Activated CD8-positive, alpha-beta memory T cell treated with anti-CD3 and anti-CD28 coated beads, Interleukin-2, amount 50 U/mL, for 4 hours (primary cell): ENCODE measurements around the gene ALOX5.

Experiments used
- DNase-seq: peaks from one replicate; pipeline ENCODE4 v3.0.0-alpha.2; 2020

ALOX5 gene

DNA sequence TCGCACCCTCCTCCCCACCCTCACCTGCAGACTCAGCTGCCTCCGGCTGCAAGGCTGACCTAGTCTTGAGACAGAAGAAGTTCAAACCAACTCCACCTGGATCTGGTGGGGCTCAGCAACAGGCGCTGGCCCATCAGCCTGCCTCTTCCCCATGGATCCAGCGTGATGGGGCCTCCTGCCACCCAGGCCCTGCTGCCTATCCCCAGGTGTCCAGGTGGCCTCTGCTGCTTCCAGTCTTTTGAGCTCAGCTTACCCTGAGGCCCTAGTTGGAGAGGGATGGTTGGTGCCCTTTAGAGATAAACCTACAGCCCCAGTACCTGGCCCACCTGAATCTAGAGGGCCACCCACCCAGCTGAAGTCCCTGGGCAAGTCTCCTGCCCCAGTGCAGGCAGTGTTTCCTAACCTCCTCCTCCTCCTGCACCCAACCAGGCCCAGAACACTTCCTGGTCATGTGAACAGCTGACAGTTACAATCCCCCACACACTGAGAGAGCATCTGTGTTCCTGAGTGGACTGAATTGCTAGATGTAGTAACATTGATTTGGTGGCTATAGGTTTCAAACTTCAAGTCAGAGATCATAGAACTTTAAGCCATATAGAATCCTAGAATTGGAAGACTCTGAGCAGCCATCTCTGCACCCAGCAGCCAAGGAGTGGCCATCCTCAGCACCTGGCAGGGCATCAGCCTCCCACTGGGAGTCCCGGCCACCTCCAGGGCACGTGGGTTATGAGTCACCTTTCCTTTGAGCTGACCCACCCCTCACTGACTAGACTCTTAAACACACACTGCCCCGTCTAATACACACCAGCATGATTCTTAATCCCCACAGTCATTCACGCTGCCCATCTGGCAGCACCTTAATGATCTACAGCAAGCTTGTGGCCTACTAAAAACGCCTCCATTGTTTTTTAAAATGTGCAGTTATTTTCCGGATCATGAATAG, 51.9 kb downstream of the ALOX5 start:
- no peak for DNase-seq

- DNase-seq, result no peak
These were observed 53.4 kb downstream of the ALOX5 start for GRCh38 chr10:45427262-45427969.

DNA sequence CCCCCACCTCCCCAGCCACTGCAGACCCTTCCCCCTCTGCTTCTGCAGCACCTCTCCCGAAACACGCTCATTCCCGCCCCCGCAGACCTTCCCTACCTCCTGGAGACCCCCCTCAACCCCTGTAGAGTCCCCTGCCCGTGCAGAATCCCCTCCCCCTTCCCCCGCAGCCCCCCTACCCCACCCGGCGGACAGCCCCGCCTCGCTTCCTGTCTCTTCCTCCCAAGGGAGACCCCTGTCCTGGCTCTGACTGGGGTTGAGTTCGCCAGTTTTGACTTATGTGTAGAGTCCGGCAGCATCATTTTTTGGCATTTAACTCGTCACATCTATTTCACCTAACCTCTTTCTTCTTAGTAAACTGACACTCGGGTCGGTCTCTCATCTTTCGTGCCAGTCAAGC, 54.0 kb downstream of the ALOX5 start:
- DNase-seq, result no peak

DNA sequence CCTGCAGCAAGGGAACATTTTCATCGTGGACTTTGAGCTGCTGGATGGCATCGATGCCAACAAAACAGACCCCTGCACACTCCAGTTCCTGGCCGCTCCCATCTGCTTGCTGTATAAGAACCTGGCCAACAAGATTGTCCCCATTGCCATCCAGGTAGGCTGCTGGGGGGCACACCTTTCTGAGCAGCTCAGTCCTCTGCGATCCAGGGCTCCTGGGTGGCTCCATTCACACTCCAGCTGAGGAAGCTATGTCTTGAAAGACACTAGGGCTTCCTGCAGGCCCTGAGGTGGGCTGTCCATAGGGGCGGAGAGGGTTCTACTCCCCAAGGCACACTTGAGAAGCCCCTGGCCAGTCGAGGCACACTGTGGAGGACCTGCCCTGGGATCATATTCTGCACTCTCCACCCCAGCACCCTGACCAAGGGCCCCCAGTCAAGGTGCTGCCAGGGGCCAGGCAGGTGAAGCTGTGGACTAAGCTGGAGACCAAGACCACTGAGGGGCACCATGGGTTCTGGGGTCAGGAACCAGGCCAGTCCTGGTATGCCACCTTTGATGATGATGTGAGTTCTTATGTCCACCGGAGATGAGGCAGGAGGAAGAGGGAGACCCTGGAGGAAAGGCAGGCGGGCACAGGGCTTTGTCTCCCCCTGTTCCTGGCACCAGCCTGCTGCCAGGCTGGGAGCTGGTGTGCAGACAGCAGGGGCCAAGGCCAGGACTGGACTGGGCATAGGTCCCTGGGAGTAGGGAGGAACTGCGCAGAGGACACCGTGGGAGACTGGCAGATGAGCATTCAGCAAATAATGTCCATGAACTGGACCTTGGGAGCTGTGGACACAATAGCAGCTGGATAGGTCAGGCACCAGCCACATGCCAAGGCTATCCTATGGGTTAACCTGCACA, 54.8 kb downstream of the ALOX5 start:
- DNase-seq, result no peak

DNA sequence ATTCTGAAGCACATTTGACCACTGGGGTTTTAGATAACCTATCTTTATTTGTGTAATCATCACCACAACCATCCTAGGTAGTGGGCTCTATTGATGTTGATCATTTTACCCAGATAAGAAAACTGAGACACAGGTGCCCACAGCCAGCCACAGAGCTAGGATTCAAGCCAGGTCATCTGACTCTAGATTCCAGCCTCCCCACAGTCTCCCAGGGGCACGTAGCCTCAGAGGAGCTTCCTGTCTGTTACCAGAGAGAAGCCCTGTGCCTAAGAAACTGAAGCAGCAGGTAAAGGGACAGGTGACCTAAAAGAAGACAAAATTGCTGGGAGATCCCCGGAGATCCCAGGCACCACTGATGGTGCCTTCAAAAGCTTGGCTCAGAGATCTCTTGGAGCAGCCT, 55.8 kb downstream of the ALOX5 start:
- no peak for DNase-seq

DNA sequence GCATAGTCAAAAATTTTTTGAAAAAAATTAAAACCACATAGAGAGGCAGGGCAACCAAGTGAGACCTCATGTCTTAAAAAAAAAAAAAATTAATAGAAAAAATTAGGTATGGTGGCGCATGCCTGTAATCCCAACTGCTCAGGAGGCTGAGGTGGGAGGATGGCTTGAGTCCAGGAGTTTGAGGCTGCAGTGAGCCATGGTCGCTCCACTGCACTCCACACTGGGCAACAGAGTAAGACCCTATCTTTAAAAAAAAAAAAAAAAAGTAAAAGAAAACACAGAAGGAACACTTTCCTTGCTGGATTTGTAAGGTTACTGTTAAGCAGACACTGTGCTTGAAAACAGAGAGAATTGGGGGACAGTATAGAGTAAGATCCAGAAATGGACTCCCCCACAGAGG, 58.1 kb downstream of the ALOX5 start:
- no peak for DNase-seq

DNA sequence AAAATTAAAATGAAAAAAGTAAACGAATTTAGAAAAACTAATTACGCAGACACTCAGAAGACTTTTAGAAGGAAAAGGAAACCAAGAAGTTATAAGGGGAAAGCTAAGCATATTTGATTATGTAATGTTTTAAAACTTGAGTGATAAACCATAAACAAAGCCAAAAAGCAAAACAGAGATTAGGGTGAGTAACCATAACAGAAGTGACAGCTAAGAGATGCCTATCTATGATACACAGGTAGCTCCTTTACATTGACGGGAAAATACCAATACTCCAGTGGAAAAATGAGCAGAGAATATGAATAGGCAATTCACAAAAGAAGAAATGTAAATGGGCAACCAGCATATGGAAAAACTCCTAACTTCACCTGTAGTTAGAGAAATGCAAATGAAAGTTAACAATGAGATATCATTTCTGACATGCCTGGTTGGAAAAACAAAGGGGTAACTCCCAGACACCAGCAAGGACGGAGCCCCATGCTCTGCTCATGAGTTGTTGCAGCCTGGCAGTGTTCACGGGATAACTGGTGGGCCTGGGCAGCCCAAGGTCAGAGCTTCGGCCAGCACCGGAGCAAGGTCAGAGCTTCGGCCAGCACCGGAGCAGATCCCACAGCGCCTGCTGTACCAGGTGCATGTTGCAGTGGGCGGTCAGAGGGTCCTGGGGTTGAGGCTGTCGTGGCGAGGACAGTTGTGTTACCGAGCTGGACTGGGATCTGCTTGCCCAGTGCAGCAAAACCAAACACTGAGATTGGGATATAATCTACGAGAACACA, 58.9 kb downstream of the ALOX5 start:
- no peak for DNase-seq

DNA sequence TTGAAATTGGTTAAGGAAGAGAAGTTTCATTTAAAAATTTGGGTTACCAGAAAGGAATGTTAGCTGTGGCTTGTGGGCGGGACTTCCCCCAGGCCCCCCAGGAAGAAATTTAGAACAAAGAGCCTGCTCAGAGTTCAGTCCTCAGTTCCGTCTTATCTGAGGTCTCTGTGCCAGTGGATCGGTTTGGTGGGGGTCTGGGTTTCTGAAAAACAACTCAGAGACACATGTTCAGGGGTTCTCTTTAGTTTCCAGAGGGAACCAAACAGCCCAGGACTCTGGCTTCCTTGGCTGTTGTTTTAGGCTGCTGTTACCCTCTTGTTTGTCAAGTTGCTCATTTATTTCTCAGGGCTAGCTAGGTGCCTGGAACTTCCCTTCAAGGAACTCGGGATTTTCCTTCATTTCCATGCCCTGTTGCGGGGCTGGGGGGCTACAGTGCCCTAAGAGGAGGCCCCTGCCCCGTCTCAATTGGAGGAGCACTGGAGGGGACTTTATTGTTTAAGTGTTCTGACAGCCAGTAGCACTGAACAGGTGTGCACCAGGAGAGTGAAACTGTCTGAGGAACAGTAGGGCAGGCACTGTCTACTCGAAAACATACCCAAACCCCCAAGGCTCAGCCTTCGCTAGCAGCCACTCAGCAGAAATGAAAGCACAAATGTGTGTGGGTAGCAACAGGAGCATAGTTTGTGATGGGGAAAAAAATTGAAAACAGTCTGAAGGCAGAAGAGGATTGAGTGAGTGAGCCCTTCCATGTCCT, 59.9 kb downstream of the ALOX5 start:
- DNase-seq, result no peak

DNA sequence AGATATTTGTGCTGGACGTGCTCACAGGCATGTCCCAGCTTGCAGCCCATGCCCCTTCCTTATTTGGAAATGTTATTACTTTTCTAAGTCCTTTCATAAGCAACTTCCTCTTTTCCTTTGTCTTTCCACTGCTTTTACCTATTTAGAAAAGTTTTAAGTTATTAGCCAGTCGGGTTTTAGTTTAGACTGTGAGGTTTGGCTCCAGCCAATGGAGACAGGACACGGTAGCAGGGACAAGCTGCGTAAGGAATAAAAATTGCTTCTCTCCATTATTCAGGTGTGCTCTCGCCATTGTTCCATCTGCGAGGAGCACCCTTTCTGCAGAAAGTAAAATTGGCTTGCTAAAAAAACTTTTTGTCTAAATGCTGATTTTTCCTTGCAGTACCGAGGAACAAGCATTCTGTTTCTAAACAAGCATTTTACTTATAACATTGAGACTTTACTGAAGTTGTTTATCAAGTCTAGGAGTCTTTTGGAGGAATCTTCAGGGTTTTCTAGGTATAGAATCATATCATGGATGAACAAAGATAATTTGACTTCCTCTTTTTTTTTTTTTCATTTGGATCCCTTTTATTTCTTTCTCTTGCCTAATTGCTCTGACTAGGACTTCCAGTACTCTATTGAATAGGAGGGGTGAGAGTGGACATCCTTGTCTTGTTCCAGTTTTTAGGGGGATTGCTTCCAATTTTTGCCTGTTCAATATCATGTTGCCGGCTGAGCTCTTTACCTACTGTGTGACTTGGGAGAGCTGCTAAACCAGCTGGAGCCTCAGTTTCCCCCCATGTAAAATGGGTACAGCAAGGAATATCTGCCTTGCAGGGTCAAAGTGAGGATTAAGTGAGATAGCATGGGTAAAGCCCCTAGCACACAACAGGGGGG, 63.8 kb downstream of the ALOX5 start:
- DNase-seq, result no peak

GRCh38 chr10:45438466-45439090, 64.6 kb downstream of the ALOX5 start:
- DNase-seq, result no peak

- no peak for DNase-seq
These were observed 65.3 kb downstream of the ALOX5 start for GRCh38 chr10:45439365-45439764.

DNA sequence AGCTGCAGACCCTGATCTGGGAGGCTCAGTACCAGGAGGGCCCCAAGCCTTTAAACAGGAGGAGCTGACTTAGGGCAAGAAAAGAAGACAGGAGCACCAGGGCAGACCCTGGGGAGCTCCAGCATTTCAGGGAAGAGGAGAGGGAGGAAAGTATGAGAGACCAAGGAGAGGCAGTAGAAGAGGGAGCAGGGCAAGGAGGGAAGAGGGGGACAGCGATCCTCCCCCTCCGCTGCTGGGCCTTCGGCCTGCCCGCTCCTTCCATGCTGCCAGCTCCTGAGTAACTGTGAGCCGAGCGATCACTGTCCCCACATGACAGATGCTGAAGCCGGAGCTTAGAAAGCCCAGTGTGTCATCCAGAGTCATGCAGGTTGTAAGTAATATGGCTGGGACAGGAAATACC, 65.9 kb downstream of the ALOX5 start:
- no peak for DNase-seq

DNA sequence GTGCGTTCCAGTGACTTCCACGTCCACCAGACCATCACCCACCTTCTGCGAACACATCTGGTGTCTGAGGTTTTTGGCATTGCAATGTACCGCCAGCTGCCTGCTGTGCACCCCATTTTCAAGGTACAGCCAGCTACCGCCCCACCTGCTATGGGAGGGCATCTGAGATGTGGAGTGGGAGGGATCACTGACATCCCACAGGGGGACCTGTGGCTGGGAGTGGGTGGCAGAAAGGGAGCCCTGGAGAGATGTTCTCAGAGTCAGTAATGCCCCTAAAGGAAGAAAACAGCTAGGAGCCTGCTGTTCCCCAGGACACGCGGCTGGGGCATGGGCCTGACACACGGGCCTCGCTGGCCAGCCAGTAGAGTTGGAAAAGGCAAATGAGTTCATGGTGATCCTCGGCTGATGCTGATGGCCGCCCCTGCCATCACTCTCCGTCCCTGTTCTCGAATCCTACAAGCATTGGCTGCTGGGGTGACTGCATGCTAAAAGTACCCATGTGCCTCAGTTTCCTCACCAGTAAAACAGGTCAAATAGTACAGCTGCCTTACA, 66.6 kb downstream of the ALOX5 start:
- DNase-seq, result no peak

GRCh38 chr10:45441239-45442190, 67.5 kb downstream of the ALOX5 start:
- no peak for DNase-seq

DNA sequence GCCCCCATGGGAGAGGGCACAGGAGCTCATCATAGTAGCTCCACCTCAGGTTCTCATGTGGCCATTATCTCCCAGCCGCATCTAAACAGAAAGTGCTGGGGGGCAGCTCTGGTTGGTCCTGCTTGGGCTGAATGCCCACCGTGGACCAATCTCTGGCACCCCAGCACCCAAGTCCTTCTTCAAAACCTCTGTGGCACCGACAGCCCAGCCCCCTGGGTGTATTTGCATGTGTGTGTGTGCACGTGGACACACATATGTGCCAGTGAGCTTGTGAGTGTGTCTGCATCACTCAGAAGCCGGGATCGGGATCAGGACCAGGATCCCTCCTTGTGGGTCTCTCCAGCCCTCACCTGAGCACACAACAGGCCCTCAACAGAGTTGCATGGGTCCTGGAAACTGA, 68.2 kb downstream of the ALOX5 start:
- DNase-seq, result no peak

DNA sequence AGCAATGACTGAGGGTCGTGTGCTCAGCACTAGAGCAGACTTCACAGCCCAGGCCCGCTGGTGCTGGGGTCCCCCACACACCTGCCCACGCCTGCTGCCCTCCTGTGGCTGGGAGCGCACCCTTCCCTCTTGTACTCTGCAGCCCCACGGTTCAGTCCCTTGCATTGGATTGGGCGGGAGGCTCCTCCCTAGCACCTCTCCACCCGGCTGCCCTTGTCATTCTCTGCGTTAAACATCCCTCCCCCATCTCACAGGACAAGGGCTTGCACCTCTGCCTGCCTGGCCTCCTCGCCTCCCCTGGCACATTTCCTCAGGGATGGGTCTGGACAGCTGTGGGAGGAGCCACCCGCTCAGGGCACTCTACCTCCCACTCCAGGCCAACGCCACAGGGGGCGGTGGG, 68.6 kb downstream of the ALOX5 start:
- DNase-seq, result no peak

- no peak for DNase-seq
These were observed 69.3 kb downstream of the ALOX5 start for GRCh38 chr10:45443101-45444009.
